GM18519 (cell line): ENCODE data around the gene SCGB1C2.

Experiments used
- ATAC-seq: cut with Tn5 transposase; IDR thresholded peaks from one replicate; pipeline ENCODE4 v1.9.1; 2021; ENCODE audit warnings: mild to moderate bottlenecking, moderate library complexity; ENCODE audit not compliant: unreplicated experiment, low FRiP score

SCGB1C2 gene

DNA sequence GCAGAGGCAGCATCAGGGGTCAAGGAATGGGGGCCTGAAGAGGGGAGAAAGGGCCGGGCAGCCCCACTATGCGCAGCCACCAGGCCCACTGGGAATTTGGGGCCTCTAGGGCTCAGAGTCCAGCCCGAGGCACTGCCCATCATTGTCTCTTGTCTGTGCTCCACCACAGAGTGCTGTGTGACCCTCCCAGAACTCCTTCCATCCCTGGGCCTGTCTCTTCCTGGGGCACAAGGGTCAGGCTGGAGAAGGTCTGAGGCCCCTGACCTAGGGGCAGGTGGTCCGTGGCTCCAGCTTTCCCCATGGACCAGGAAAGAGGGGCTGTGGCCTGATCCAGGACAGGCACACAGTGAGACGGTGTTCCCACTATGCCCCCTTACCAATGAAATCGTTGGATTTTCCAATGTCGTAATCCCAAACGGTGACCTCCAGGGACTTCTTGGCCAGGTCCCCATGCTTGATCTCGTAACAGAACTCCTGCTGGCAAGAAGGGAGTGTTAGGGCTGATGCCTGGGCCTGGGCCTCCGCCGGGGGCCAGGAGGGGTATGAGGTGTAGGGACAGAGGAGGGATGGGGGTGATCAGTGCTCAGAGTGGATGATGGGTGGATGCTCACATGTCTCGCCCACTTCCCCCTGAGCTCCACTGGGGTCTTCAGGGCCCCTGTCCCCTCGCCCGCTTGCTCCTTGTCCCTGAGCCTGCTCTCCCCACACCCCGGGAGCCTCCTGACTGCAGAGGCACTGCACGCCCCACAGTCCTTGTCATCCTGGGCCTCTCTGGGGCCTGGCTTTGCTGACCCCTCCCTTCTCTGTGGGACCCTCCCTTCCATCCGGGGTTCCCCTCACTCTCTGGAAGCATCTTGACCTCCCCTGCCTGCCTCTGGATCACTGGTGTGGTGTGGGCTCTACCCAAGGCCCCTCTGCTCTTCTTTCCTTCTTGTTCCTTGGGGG is 10.7 kb downstream of the SCGB1C2 start:
- ATAC-seq = no peak

DNA sequence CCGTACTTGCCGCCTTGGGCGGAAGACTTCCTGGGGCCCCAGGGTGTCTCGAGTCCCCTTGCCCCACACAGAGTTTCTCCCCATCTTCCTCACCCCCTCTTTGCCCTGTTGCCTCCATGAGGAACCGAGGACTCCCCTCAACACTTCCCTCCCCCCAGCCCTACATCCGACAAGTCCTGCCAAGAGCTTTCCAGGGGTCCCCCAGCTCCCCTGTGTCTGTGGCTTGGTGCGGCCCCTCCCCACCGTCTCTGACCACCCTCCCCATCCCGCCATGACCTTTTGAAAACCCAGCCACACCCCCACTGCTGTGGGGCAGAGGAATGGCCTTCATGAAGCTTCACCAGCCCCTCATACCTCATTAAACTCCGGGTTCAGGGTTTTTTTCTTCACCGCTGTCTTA is 11.4 kb downstream of the SCGB1C2 start:
- ATAC-seq = no peak

DNA sequence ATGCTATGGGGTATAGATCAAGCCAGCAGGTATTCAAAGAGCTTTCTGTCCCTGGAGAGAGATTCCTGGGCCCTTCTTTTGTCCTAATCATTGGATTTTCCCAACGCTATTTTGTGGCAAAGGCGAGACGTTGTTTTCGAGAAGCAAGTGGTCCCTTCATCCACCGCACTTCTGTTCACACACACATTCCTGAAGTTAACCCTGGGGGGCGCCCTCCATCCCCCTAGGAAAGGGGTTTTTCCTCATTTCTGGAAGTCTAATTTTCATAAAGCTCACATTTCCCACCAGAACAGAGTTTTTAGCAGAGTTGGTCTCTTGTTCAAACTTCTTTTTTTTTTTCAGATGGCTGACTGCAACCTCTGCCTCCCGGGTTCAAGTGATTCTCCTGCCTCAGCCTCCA is 11.9 kb downstream of the SCGB1C2 start:
- no peak for ATAC-seq

DNA sequence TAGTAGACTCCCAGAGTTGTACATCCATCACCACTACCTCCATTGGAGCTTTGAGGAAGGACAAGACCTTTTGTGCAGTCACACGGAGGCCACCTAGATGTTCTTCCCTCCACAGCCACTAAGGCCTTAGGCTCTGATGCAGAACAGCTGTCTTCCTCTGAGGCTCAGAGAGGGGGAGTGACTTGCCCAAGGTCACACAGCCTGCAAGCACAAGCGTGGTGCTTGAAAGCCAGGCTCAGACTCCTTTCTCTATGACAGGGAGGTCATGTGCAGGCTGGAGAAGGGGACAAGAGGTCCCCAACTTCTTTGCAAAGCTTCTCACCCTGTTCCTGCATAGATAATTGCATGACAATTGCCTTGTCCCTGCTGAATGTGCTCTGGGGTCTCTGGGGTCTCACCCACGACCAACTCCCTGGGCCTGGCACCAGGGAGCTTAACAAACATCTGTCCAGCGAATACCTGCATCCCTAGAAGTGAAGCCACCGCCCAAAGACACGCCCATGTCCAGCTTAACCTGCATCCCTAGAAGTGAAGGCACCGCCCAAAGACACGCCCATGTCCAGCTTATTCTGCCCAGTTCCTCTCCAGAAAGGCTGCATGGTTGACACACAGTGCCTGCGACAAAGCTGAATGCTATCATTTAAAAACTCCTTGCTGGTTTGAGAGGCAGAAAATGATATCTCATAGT is 12.7 kb downstream of the SCGB1C2 start:
- ATAC-seq = no peak

DNA sequence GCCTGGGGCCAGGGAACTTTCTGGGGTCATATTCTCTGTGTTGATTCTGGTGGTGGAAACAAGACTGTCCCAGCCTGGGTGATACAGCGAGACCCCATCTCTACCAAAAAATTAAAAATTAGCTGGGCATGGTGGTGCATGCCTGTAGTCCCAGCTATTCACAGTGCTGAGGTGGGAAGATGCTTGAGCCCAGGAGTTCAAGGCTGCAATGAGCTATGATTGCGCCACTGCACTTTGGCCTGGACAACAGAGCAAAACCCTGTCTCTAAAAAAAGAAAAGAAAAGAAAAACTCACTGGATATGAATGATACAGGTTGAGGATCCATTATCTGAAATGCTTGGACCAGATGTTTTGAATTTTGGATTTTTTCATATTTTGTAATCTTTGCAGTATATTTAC is 13.6 kb downstream of the SCGB1C2 start:
- no peak for ATAC-seq

DNA sequence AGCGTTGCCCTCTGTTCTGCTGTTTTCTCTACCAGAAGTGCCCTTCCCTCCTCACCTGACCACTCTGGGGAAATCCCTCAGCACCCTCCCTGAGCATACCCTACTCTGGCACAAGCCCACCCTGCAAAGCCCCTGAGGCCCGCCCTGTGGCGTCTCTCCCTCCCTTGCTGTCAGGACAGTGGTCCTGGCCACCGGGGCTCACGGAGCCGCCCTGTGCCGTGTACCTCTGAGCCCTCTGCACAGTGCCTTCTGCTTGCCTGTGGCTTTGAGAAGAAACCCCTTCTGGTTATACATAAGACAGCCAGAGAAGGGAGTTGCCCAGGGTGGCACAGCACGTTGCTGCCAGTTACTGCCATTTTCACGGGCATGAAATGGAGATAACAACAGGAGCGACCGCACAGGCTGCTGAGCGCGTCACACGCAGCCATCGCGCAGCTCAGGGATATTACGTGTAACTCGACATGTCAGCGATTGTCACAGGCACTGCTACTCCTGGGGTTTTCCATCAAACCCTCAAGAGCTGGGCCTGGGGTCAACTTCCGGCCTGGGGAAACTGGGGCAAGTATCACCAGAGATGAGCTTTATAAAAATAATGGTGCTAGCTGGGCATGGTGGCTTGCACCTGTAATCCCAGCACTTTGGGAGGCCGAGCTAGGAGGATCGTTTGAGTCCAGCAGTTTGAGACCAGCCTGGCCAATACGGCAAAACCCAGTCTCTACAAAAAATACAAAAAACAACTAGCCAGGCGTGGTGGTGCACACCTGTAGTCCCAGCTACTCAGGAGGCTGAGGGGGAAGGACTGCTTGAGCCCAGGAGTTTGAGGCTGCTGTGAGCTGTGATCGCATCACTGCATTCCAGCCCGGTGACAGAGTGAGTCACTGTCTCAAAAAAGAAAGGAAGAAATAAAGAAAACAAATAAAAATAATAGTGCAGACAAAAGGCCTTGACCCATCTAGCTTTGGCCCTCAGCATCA is 14.8 kb downstream of the SCGB1C2 start:
- no peak for ATAC-seq

DNA sequence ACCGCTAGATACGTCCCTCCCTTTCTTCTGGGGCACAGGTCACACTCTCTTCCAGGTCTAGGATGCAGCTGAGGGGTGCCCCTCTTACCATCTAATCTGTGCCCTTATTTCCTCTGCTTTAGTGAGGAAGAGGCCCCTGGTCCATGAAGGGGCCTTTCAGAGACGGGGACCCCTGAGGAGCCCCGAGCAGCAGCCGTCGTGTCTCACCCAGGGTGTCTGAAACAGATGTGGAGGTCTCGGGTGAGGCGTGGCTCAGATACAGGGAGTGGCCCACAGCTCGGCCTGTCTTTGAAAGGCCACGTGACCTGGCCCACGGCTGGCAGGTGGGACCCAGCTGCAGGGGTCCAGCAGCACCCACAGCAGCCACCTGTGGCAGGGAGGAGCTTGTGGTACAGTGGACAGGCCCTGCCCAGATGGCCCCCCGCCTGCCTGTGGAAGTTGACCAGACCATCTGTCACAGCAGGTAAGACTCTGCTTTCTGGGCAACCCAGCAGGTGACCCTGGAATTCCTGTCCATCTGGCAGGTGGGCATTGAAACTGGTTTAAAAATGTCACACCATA is 15.6 kb downstream of the SCGB1C2 start:
- no peak for ATAC-seq

DNA sequence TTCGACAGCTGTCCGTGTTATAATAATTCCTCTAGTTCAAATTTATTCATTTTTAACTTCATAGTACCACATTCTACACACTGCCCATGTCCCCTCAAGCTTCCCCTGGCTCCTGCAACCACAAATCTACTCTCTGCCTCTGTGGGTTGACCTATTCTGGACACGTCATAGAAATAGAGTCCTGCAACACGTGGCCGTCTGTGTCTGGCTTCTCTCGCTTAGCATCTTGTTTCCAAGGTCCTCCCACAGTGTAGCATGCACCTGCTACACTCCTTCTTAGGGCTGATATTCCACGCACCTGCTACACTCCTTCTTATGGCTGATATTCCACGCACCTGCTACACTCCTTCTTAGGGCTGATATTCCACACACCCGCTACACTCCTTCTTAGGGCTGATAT is 16.5 kb downstream of the SCGB1C2 start:
- no peak for ATAC-seq

DNA sequence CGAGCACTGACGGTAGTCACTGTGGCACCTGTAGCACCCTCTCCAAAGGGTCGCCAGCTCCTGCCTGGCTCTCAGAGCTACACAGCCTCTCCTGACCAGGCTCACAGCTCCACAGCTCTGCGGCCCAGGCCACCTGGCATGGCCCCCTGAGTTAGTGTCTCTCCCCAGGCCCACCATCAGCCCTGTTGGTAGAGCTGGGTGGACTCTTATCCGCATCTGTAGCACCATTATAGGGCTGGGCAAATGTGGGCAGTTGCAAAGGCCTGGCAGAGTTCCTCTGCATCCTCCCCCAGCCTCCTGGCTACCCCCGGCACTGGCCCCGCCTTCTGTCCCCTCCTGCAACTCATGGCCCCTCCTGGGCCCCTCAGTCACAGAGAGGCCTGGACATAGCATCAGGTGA is 18.2 kb downstream of the SCGB1C2 start:
- no peak for ATAC-seq

DNA sequence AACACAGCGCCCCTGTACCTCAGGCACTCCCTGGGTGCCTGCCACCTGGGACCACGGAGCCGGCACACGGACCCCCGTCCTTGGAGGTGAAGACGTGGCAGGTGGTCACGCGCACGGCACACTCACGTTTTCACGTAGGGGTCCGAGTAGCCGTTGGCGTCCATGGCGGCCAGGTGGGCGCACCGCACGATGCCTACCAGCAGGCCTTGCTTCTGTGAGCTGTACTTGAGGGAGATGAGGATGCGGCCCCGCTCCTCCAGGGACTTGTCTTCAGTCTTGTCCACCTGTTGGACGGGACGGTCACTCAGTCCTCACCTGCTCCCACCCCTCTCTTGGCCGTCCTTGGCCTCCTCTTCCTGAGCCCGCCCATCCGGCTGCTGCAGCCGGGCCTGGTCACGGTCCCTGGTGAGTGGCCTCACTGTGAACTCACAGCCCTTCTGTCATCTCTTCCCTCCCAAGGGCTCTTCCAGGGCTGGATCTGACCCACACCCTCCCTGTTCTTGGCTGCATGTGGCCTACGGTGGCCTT is 18.8 kb downstream of the SCGB1C2 start:
- no peak for ATAC-seq

DNA sequence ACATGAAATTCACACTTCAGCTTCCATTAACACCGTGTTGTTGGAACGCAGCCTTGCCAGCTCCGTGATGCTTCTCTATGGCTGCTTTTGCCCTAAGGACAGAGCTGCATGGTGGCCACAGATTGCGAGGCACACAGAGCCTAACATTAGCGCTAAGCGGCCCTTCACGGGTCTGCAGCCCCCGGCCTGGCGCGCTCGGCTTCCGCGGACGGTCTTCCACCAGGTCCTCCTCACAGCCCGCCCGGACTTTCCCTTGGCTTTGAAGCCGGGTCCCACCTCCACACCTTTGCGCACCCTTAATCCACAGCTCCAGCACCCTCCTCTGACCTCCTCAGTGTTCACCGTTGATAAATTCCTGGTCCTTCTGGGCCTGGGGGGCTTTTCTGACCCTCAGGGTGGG is 19.6 kb downstream of the SCGB1C2 start:
- ATAC-seq = no peak

DNA sequence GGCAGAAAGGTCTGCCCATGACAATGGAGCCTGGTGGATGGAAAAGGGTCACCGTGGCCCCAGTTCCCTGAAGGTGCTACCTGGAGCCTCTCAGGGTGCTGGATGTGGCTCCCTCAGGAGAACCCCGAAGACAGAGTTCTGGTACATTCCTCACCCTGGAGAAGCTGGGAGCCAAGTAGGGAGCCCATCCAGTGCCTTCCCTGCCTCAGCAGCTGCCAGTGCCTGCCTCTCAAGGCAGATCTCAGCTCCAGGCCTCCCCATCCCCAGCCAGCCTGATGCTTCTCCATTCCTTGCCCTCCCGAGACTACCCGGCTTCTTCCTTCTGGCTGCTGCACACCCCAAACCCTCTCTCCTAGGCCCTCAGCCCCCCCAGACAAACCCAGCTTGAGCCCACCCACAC is 20.5 kb downstream of the SCGB1C2 start:
- ATAC-seq = no peak

DNA sequence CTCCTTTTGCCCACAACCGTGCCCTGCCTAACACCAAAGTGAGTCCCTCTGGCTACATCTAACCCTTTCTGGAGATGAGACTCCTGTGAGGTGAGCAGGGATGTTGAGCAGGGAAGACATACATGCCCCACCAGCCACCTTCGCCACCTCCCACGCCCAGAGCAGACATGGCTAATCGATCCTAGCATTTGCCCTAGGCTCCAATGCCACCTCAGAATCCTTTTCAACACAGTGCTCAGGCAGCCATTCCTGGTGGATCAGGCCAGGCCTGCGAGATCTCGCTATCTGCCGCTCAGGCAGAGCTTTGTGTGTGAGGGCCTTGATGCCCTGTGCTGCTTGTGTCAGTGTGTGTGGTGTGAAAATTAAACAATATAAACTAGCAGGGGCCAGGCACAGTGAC is 21.0 kb downstream of the SCGB1C2 start:
- ATAC-seq = no peak

DNA sequence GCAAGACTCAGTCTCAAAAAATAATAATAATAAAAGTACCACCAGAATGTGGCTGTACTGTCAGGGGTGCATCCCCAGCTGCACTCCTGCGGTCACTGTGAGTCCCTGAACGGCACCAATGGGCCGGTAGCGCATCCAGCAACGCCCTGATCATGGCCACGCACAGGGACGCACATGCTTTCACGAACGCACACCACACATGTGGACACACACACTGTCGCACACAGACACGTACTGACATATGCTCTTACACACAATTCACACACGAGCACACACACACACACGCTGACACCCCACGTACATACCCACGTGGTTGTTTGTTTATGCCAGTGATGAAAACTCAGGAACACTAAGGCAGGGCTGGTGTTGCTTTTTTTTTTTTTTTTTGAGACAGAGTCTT is 22.2 kb downstream of the SCGB1C2 start:
- no peak for ATAC-seq

DNA sequence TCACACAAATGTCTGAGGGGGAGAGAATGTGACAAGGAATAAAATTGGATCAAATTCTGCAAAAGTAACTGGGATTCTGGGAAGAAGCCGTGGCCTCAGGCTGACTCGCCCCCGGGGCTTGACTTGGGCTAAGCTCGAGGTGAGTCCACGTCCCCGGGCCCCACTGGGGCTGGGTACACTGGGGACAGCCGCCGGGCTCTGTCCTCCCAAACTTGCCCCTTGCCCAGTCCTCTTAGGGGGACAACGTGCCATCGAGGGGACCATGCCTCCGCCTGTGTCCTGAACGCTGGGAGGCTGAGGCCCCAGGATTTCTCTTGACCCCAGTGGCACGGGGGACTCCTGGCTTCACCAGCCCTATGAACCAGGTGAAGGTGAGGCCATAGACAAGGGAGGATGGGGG is 23.0 kb downstream of the SCGB1C2 start:
- ATAC-seq = no peak

DNA sequence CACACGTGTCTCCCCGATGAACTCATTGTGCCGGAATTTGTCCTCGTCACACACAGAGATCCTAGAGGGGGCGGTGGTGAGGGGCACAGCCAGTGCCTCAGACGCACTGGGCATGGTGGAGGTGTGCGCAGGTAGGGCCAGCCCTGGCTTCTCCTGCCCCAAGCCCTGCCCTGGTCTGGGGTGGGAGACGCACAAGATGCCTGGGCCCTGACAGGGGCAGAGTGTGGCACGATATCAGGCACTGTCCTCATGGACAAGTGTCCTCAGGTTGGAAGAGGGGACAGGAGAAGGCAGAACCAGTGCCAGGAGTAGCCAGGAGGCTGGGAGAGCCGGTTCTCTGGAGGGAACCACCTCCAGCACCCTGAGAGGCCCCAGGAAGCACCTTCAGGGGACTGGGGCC is 24.1 kb downstream of the SCGB1C2 start:
- ATAC-seq = no peak

DNA sequence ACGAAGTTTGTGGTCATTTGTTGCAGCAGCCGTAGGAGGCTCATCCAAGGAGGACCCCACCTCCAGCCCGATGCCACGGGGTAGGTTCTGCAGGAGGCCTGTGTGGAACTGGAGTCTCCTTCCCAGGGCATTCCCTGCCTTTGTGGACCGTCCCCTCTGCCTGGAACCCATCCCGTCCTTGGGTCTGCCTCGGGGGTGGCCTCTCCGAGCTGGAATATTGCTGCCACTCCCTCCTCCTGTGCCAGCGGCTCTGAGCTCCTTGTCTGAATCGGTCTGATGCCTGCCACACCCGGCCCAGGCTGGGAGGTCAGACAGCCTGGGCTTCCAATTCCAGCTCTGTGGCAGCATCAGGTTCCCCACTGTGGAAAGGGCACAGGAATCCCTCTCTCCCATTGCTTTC is 25.3 kb downstream of the SCGB1C2 start:
- no peak for ATAC-seq

DNA sequence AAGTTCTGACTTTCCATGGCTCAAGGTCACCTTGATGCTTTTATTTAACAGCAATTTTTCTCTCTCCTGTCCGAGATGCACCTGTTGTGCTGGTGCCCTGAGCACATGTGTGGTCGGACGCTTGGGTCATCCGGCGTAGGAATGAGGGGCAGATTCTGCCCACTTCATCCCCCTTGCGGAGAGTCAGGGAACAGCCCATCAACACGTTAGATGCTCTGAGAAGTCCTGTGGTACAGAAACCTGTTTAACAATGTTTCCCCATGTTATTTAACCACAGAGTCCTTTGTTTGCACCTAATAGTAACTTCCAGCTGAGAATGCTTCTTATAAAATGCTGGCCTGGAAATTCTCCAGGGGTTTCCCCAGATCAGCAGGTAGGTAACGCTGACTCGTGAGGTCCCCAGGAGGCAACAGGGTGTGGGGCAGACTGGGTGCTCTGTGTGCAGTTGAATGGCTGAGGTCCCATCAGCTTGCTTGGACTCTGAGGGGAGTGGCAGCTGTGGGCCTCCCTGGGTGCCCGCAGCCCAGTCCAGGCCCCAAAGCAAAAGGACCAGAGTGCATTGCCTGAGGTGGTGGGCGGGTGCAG is 26.2 kb downstream of the SCGB1C2 start:
- ATAC-seq = no peak

DNA sequence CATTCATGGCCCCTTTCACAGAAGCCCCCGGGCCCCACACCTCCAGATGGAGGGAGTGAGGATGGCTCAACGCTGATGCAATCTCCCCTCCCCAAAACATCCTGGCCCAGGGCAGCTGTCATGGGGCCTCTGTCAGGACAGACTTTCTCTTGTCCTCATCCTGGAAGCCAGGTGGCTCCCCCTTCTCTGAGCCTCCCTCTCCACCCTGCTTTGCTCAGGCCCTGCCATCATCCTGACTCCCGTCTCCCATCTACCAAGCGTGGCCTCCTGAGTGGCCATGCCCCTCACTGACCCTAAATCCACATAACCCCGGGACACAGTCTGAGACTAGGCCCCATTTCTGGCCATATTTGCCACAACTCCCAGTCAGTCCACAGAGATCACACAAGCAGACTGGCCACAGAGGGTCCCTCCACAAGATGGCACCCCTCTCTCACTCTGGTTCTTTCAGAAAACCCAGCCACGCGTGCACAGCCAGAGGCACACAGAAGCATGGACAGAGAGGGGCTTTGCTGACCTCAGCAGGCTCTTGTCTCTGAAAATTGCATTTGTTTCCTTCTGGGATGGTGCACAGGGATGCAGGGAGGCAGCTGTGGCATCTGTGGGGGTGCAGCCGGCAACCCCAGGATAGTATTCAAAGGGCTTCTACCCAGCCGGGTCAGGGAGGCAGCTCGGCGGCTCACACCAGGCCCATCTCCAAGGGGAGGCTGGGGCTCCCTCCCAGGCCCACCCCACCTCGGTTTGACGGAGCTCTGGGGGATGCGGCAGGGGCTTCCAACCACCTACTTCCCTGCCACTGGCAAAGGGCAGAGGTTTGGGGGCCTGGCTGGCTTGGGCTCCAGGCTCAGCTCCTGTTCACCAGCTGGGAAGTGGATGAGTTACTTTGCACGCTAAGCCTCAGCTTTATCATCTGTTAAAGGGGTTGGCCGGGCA is 27.2 kb downstream of the SCGB1C2 start:
- ATAC-seq = no peak
